HEK293T (cell line): ENCODE data around the gene TMTC4.

Experiments
- ARNT ChIP-seq: fragments of 450-650 bp; IDR thresholded peaks from 2 replicates; pipeline ENCODE4 v1.6.1; 2017; ENCODE audit warnings: mild to moderate bottlenecking
- BHLHE40 ChIP-seq: fragments of 450-650 bp; IDR thresholded peaks from 2 replicates; pipeline ENCODE4 v1.6.1; 2016; ENCODE audit warnings: mild to moderate bottlenecking, moderate library complexity, borderline replicate concordance
- CTBP1 ChIP-seq: fragments of 450-650 bp; IDR thresholded peaks from 2 replicates; pipeline ENCODE4 v1.6.1; 2016; ENCODE audit warnings: borderline replicate concordance
- ELF4 ChIP-seq: fragments of 450-650 bp; IDR thresholded peaks from 2 replicates; pipeline ENCODE4 v1.6.1; 2017; ENCODE audit warnings: antibody characterized with exemption
- FOXA1 ChIP-seq: fragments of 450-650 bp; IDR thresholded peaks from 2 replicates; pipeline ENCODE4 v1.6.1; 2016; ENCODE audit warnings: mild to moderate bottlenecking
- FOXM1 ChIP-seq: fragments of 450-650 bp; IDR thresholded peaks from 2 replicates; pipeline ENCODE4 v1.6.1; 2017; ENCODE audit warnings: mild to moderate bottlenecking, borderline replicate concordance
- HDGF ChIP-seq: fragments of 450-650 bp; IDR thresholded peaks from 2 replicates; pipeline ENCODE4 v1.6.1; 2017; ENCODE audit warnings: antibody characterized with exemption, borderline replicate concordance
- LEF1 ChIP-seq: fragments of 450-650 bp; IDR thresholded peaks from 2 replicates; pipeline ENCODE4 v1.6.1; 2017; ENCODE audit warnings: mild to moderate bottlenecking, borderline replicate concordance
- NFRKB ChIP-seq: fragments of 450-650 bp; IDR thresholded peaks from 2 replicates; pipeline ENCODE4 v1.6.1; 2016; ENCODE audit warnings: mild to moderate bottlenecking, moderate library complexity
- SP1 ChIP-seq: fragments of 450-650 bp; IDR thresholded peaks from 2 replicates; pipeline ENCODE4 v1.6.1; 2017
- SUZ12 ChIP-seq: fragments of 450-650 bp; IDR thresholded peaks from 2 replicates; pipeline ENCODE4 v1.6.1; 2016; ENCODE audit warnings: mild to moderate bottlenecking
- ZNF384 ChIP-seq: fragments of 450-650 bp; IDR thresholded peaks from 2 replicates; pipeline ENCODE4 v1.6.1; 2016
- TF ChIP-seq, protein P1 (sequence below): fragments of 450-650 bp; IDR thresholded peaks from 2 replicates; pipeline ENCODE4 v1.6.1; 2016

DNA sequence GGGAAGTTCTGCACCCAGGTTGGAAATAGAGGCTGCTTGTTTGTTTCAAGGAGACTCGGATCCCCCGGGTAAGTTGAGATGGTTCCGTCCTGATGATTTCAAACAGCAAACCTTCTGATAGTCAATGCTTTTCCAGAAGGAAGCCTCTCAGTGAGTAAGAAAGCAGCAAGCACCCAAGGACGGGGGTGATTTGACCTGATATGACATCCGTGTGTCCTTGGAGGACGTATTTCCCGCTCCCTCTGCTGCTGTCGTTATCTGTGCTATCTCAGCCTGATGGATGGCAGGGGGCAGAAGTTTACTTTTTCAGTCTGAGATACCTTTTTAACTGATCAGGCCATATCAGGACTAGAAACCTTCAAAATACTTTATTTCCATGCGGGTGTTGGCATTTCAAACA, 80.3 kb downstream of the TMTC4 start:
- TF ChIP-seq SP1 = no peak
- TF ChIP-seq NFRKB = no peak
- no peak for TF ChIP-seq LEF1
- no peak for TF ChIP-seq FOXM1
- no peak for TF ChIP-seq SUZ12
- no peak for TF ChIP-seq FOXA1
- no peak for TF ChIP-seq ELF4
- TF ChIP-seq ARNT = no peak
- TF ChIP-seq BHLHE40 = no peak
- TF ChIP-seq ZNF384 = no peak
- TF ChIP-seq, protein P1, sequence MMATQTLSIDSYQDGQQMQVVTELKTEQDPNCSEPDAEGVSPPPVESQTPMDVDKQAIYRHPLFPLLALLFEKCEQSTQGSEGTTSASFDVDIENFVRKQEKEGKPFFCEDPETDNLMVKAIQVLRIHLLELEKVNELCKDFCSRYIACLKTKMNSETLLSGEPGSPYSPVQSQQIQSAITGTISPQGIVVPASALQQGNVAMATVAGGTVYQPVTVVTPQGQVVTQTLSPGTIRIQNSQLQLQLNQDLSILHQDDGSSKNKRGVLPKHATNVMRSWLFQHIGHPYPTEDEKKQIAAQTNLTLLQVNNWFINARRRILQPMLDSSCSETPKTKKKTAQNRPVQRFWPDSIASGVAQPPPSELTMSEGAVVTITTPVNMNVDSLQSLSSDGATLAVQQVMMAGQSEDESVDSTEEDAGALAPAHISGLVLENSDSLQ = no peak
- TF ChIP-seq HDGF = no peak
- no peak for TF ChIP-seq CTBP1
